ENCODE data around the gene CCDC191. TPM values are rescaled to one million over a fixed set of nuclear protein-coding genes. Genes with fewer than 3 reads are reported as not detected.

Gene CCDC191
- polyA plus RNA-seq, 1 donor (not counting 4 experiments of a cell fraction or from before 2014, with no cell fraction given), result 3.6 TPM

DNA sequence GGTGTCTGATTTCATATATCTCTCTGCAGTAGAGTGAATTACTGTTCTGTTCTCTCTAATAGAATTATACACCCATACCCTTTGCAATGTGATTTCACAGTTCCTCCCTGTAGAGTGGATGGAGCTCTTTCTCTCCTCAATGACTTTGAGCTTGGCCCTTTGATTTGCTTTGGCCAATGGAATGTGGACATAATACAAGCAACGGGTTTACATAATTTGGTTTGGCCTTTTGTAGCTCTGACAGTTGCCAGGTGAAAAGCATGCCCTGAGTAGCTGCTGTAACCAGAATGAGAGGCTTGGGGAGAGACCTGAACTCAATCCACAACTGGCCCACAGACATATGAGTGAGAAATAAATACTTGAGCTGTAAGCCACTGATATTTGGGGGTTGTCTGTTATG is 76.4 kb downstream of the CCDC191 start:
- Histone ChIP-seq H3K9ac (ENCODE audit: control insufficient read depth, extremely low read depth, insufficient read depth, low read length) (no peak overlapping the region), H3K27ac (ENCODE audit: control insufficient read depth, insufficient read depth, low read length) (no peak overlapping the region), H2AFZ (ENCODE audit: control insufficient read depth, low read length) (no peak overlapping the region), H3K79me2 (ENCODE audit: control insufficient read depth, insufficient read depth, low read length) (no peaks in the 10 kb centered on the region), H3K9me1 (ENCODE audit: control insufficient read depth, extremely low read depth, insufficient read depth, low read length) (no peaks in the 10 kb centered on the region), H3K4me2 (ENCODE audit: control insufficient read depth, extremely low read depth, insufficient read depth, low read depth, low read length) (no peak overlapping the region), H3K9me3 (ENCODE audit: control insufficient read depth, low read depth, low read length) (no peaks in the 10 kb centered on the region), H4K20me1 (ENCODE audit: control insufficient read depth, extremely low read depth, insufficient read depth, low read length) (no peaks in the 10 kb centered on the region), H3K27me3 (ENCODE audit: control insufficient read depth, extremely low read depth, insufficient read depth, low read length) (no peaks in the 10 kb centered on the region), H3K4me3 (ENCODE audit: control insufficient read depth in 2 of 3, extremely low read depth in 1 of 3, insufficient read depth in 2 of 3, low read depth in 1 of 3, low read length in 3 of 3) (no peak overlapping the region), H3K4me1 (ENCODE audit: control insufficient read depth, extremely low read depth, insufficient read depth, low read length) (no peaks in the 10 kb centered on the region), H3K36me3 (ENCODE audit: control insufficient read depth in 2 of 2, extremely low read depth in 1 of 2, insufficient read depth in 2 of 2, low read length in 2 of 2) (no peaks in the 10 kb centered on the region)
- DNase-seq (ENCODE audit: low read depth, low spot score), result no peak
- dilution Hi-C loops (cut with MboI; ENCODE audit: extremely low pct_ligation_motif_present, low sequenced_read_pairs), result no loop called here
- TF ChIP-seq EZH2 (IDR thresholded peaks at IDR 0.05; ENCODE audit: low read length), result no peak
- TF ChIP-seq, protein P1, sequence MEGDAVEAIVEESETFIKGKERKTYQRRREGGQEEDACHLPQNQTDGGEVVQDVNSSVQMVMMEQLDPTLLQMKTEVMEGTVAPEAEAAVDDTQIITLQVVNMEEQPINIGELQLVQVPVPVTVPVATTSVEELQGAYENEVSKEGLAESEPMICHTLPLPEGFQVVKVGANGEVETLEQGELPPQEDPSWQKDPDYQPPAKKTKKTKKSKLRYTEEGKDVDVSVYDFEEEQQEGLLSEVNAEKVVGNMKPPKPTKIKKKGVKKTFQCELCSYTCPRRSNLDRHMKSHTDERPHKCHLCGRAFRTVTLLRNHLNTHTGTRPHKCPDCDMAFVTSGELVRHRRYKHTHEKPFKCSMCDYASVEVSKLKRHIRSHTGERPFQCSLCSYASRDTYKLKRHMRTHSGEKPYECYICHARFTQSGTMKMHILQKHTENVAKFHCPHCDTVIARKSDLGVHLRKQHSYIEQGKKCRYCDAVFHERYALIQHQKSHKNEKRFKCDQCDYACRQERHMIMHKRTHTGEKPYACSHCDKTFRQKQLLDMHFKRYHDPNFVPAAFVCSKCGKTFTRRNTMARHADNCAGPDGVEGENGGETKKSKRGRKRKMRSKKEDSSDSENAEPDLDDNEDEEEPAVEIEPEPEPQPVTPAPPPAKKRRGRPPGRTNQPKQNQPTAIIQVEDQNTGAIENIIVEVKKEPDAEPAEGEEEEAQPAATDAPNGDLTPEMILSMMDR (optimal IDR thresholded peaks at IDR 0.05 in 1 of 3, IDR thresholded peaks at IDR 0.05 in 1 of 3, conservative IDR thresholded peaks at IDR 0.05 in 1 of 3; ENCODE audit: extremely low read depth in 1 of 3, insufficient read depth in 2 of 3, low read length in 3 of 3), result no peak
- FAIRE-seq, result no peak

DNA sequence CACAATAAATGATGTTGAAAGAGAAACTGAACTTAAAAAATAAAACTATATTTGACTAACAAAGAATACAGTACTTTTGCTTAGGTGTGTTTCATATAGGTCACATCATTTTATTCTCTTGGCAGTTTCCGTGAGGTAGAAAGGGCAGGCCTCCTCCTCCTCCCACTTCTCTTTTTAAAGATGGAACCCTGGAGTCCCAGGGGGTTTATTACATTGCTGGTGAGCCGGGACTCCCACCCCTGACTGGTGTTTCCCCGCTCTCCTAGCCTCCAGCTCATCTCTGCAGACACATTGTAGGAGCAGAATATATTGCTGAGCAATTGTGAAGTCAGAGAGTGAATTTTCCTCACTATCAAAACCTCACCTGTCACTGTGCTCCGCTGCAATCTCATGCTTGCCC is 78.5 kb downstream of the CCDC191 start:
- Histone ChIP-seq H3K9me3 (ENCODE audit: control insufficient read depth, low read depth, low read length) (no peaks in the 10 kb centered on the region), H3K36me3 (ENCODE audit: control insufficient read depth in 2 of 2, extremely low read depth in 1 of 2, insufficient read depth in 2 of 2, low read length in 2 of 2) (no peaks in the 10 kb centered on the region), H3K79me2 (ENCODE audit: control insufficient read depth, insufficient read depth, low read length) (no peaks in the 10 kb centered on the region), H3K4me3 (ENCODE audit: control insufficient read depth in 2 of 3, extremely low read depth in 1 of 3, insufficient read depth in 2 of 3, low read depth in 1 of 3, low read length in 3 of 3) (no peak overlapping the region), H3K9me1 (ENCODE audit: control insufficient read depth, extremely low read depth, insufficient read depth, low read length) (no peaks in the 10 kb centered on the region), H3K9ac (ENCODE audit: control insufficient read depth, extremely low read depth, insufficient read depth, low read length) (no peak overlapping the region), H4K20me1 (ENCODE audit: control insufficient read depth, extremely low read depth, insufficient read depth, low read length) (no peaks in the 10 kb centered on the region), H3K27ac (ENCODE audit: control insufficient read depth, insufficient read depth, low read length) (no peak overlapping the region), H3K4me2 (ENCODE audit: control insufficient read depth, extremely low read depth, insufficient read depth, low read depth, low read length) (no peak overlapping the region), H3K27me3 (ENCODE audit: control insufficient read depth, extremely low read depth, insufficient read depth, low read length) (no peaks in the 10 kb centered on the region), H2AFZ (ENCODE audit: control insufficient read depth, low read length) (no peak overlapping the region), H3K4me1 (ENCODE audit: control insufficient read depth, extremely low read depth, insufficient read depth, low read length) (no peaks in the 10 kb centered on the region)
- no peak for TF ChIP-seq EZH2 (IDR thresholded peaks at IDR 0.05; ENCODE audit: low read length)
- TF ChIP-seq, protein P1 (optimal IDR thresholded peaks at IDR 0.05 in 1 of 3, IDR thresholded peaks at IDR 0.05 in 1 of 3, conservative IDR thresholded peaks at IDR 0.05 in 1 of 3; ENCODE audit: extremely low read depth in 1 of 3, insufficient read depth in 2 of 3, low read length in 3 of 3), result no peak
- dilution Hi-C loops (cut with MboI; ENCODE audit: extremely low pct_ligation_motif_present, low sequenced_read_pairs), result no loop called here
- FAIRE-seq (no peak), DNase-seq (ENCODE audit: low read depth, low spot score) (no peak)

Data from keratinocyte (primary cell).